Kidney (tissue), 14 donors: ENCODE measurements around the gene CFAP221. TPM values are rescaled to one million over a fixed set of nuclear protein-coding genes. Genes with fewer than 3 reads are reported as not detected.

Experiments
- DNase-seq, 5 donors: peaks; one replicate each; pipeline ENCODE4 v3.0.0-alpha.2; 2013 to 2020
- FAIRE-seq: peaks from 2 replicates; lab custom pipeline; 2012; peaks lifted over from hg19 to GRCh38; lab: Jason Lieb, UNC
- H3K27ac ChIP-seq, 2 donors: one replicate each; pipeline ENCODE4 v1.7.0; 2013; ENCODE audit warnings: low read depth in 2 of 2, low read length in 2 of 2, inconsistent platforms in 1 of 2
- H3K27me3 ChIP-seq: one replicate; pipeline ENCODE4 v1.7.1; 2013; ENCODE audit warnings: low read length, inconsistent platforms; ENCODE audit not compliant: control insufficient read depth, insufficient read depth
- H3K36me3 ChIP-seq, 3 donors: one replicate each; pipeline versions ENCODE4 v1.7.0 to v1.7.1; 2013; ENCODE audit warnings: low read length in 3 of 3, control low read depth in 1 of 3, inconsistent platforms in 1 of 3; ENCODE audit not compliant: insufficient read depth in 3 of 3, control insufficient read depth in 2 of 3
- H3K4me1 ChIP-seq, 3 donors: one replicate each; pipeline versions ENCODE4 v1.7.0 to v1.7.1; 2013; ENCODE audit warnings: low read length in 3 of 3, inconsistent platforms in 1 of 3, low read depth in 1 of 3; ENCODE audit not compliant: control insufficient read depth in 2 of 3, insufficient read depth in 2 of 3
- H3K4me3 ChIP-seq, 3 donors: one replicate each; pipeline versions ENCODE4 v1.7.0 to v1.8.1; 2013; ENCODE audit warnings: low read length in 3 of 3, control low read depth in 1 of 3, inconsistent platforms in 1 of 3
- H3K9ac ChIP-seq, 3 donors: one replicate each; pipeline versions ENCODE4 v1.7.0 to v1.7.1; 2013; ENCODE audit warnings: low read length in 3 of 3, control low read depth in 1 of 3, inconsistent platforms in 1 of 3
- H3K9me3 ChIP-seq, 3 donors: one replicate each; pipeline versions ENCODE4 v1.7.0 to v1.7.1; 2013; ENCODE audit warnings: low read length in 3 of 3, control low read depth in 1 of 3, inconsistent platforms in 1 of 3; ENCODE audit not compliant: control insufficient read depth in 2 of 3, insufficient read depth in 1 of 3
- intact Hi-C: fragments of 100-400 bp; cut with DNase I; formaldehyde crosslinking; loops from one replicate; pipeline ENCODE4 v1.11.1; 2022
- polyA plus RNA-seq: library from polyadenylated mRNA; stranded (reverse); fragments of 350-450 nt; fragmentation: Illumina TruSeq; extraction: RNeasy Lipid Tissue Mini Kit (QIAGEN cat#74804); gene quantifications from one replicate; pipeline ENCODE4 v1.2.3, GENCODE V29; 2014; ENCODE audit warnings: low read depth, low replicate concordance; ENCODE audit not compliant: insufficient read depth
- total RNA-seq: library from RNA; stranded (reverse); fragmentation: NEBNext Ultra II Directional; extraction: Animal tissue kit (Norgen Biotek cat#: 25700); gene quantifications from one replicate; pipeline ENCODE4 v1.2.1, GENCODE V29; 2021
- TF ChIP-seq, protein P1 (sequence below): IDR thresholded peaks from 3 replicates; pipeline ENCODE4 v1.5.1; 2012; ENCODE audit warnings: mild to moderate bottlenecking, moderate library complexity, borderline replicate concordance; ENCODE audit not compliant: insufficient read depth; ENCODE audit errors: extremely low read depth
- donor health status: control.
- donor health status: control.
- donor health status: control.
- donor health status: control.
- donor health status: control.
- donor health status: DM: yes; HTN: yes; CAD: no.
- donor health status: Normal renal cell carcinoma (clear cell type).

CFAP221 gene
- total and polyA plus RNA-seq, 2 donors from 2014 or later = 15.9 to 58.7 TPM

DNA sequence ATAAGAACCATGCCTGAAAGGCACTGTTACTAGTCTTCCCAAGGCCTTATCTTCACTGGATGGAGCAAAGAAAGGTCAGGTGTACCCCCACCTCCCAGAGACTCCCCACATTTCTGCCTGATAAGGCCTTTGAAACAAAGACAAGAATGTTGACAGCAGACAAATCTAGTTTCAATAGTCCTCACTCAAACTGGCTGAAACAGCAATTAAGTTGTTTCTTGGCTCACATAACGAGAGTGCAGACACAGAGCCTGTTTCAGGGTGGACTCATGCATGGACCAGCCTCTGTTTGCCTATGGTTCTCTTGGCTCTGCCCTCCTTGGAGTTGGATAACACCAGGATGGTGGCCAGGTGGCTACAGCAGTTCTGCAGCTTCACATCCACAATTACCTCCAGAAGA, 7.5 kb upstream of the CFAP221 start:
- no peaks in the 10 kb centered on the region for H3K36me3 ChIP-seq
- FAIRE-seq (no peak), DNase-seq (peak in 1 of 5 donors; percentile 47)
- H3K27me3 ChIP-seq = no peaks in the 10 kb centered on the region
- H3K9ac ChIP-seq = no peak overlapping the region
- H3K4me3 ChIP-seq = no peak overlapping the region
- H3K4me1 ChIP-seq = peaks cover 0 to 3% (median 0%) of the 10 kb centered on the region in 3 donors
- H3K9me3 ChIP-seq = peaks cover 0 to 9% (median 0%) of the 10 kb centered on the region in 3 donors
- peak overlapping the region in 1 of 2 donors; percentile 15 for H3K27ac ChIP-seq
- intact Hi-C loops = no loop called here
- TF ChIP-seq, protein P1, sequence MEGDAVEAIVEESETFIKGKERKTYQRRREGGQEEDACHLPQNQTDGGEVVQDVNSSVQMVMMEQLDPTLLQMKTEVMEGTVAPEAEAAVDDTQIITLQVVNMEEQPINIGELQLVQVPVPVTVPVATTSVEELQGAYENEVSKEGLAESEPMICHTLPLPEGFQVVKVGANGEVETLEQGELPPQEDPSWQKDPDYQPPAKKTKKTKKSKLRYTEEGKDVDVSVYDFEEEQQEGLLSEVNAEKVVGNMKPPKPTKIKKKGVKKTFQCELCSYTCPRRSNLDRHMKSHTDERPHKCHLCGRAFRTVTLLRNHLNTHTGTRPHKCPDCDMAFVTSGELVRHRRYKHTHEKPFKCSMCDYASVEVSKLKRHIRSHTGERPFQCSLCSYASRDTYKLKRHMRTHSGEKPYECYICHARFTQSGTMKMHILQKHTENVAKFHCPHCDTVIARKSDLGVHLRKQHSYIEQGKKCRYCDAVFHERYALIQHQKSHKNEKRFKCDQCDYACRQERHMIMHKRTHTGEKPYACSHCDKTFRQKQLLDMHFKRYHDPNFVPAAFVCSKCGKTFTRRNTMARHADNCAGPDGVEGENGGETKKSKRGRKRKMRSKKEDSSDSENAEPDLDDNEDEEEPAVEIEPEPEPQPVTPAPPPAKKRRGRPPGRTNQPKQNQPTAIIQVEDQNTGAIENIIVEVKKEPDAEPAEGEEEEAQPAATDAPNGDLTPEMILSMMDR = no peak

DNA sequence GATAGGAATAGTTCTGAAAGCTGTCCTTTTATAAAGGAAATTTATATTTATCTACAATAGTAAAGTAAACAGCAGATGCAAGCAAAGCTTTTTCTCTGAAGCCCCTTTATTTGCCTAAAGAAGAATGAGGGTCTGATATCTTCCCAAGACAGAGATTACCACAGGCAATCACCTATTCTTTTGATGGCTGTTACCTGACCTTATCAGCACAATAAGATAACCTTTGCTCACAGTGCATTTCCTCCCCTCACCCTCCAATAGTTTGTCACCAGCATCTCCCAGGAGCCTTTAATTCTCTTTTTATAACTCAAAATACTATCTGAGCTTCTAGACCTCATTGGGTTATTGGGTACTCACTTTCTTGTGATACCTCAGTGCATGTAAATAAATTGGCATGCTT, 6.5 kb upstream of the CFAP221 start:
- Histone ChIP-seq H3K4me1 (peaks cover 0 to 3% (median 0%) of the 10 kb centered on the region in 3 donors), H3K27me3 (no peaks in the 10 kb centered on the region), H3K4me3 (no peak overlapping the region), H3K36me3 (no peaks in the 10 kb centered on the region), H3K27ac (no peak overlapping the region), H3K9me3 (peaks cover 0 to 9% (median 0%) of the 10 kb centered on the region in 3 donors), H3K9ac (no peak overlapping the region)
- intact Hi-C loops = no loop called here
- FAIRE-seq = no peak
- DNase-seq = no peak
- TF ChIP-seq, protein P1 = no peak

DNA sequence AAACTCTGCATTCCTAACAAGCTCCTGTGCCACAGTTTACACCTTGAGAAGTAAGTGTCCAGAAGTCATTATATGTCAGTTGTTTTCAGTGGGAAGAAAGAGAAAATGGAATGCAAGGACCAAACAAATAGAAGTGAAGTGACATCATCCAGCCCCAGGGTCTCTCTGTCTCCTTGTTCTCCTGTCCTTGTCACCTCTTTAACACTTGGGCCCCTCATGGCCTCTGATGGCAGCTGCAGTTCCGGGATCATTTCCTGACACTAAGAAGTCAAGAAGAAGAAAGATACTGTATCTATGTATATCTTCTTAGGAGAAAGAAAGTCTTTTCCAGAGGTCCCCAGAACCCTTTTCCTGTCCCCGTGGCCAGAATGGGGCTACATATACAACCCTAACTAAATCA, 2.8 kb upstream of the CFAP221 start:
- DNase-seq = no peak
- Histone ChIP-seq H3K9me3 (peaks cover 0 to 4% (median 0%) of the 10 kb centered on the region in 3 donors), H3K27me3 (no peaks in the 10 kb centered on the region), H3K4me1 (peaks cover 0 to 3% (median 0%) of the 10 kb centered on the region in 3 donors), H3K4me3 (no peak overlapping the region), H3K36me3 (no peaks in the 10 kb centered on the region), H3K27ac (no peak overlapping the region), H3K9ac (no peak overlapping the region)
- no peak for FAIRE-seq
- TF ChIP-seq, protein P1 = no peak
- intact Hi-C loops = no loop called here
